Measurements from ENCODE around the gene RASA3. TPM values are rescaled to one million over a fixed set of nuclear protein-coding genes. Genes with fewer than 3 reads are reported as not detected.

Gene RASA3
- total and polyA plus RNA-seq, 10 of the 15 experiments (the other 5 are each of a cell fraction or from before 2014, with no cell fraction given): 0.79 to 33.9 (median 17.6) TPM

GRCh38 chr13:114089751-114090400 is 42.5 kb downstream of the RASA3 start:
- Histone ChIP-seq H3K4me2 (ENCODE audit: control insufficient read depth, insufficient read depth) (no peak overlapping the region), H3K9me3 (replicated peaks; ENCODE audit: control insufficient read depth, insufficient read depth, low read length) (peaks cover 8% of the 10 kb centered on the region; the same call in 2 of the 3 replicates), H3K36me3 (ENCODE audit: control insufficient read depth in 2 of 2, insufficient read depth in 2 of 2, low read length in 1 of 2) (no peaks in the 10 kb centered on the region), H3K79me2 (ENCODE audit: control insufficient read depth, insufficient read depth, low read length) (no peaks in the 10 kb centered on the region; the same call in 1 of the 2 replicates), H3K27me3 (replicated peaks in 1 of 2; ENCODE audit: control insufficient read depth in 2 of 2, insufficient read depth in 2 of 2, low read length in 1 of 2) (no peaks in the 10 kb centered on the region), H3K4me3 (no peak overlapping the region), H4K20me1 (ENCODE audit: control insufficient read depth, insufficient read depth) (no peaks in the 10 kb centered on the region), H2AFZ (ENCODE audit: control insufficient read depth, low read depth, low read length) (no peak overlapping the region), H3K9ac (ENCODE audit: control insufficient read depth, insufficient read depth, low read length) (no peak overlapping the region), H3K4me1 (ENCODE audit: control insufficient read depth, insufficient read depth, low read length) (no peaks in the 10 kb centered on the region), H3K27ac (ENCODE audit: control insufficient read depth, insufficient read depth) (no peak overlapping the region)
- DNase-seq (ENCODE audit: low read depth, low spot score) (no peak), FAIRE-seq (no peak), ATAC-seq (no peak)
- in situ Hi-C loops (cut with MboI): no loop called here
- WGBS (ENCODE audit: insufficient coverage, insufficient replicate concordance, low lambda C conversion rate, missing lambda C conversion rate): 92% methylated on average over 24 of the region's 25 CpGs
- ChIA-PET RAD21 (ENCODE audit: unreplicated experiment) (no interaction called here), CTCF (no interaction called here), SMC1A (ENCODE audit: uncharacterized antibody, unreplicated experiment) (no interaction called here), POLR2A (no interaction called here)
- intact Hi-C loops (cut with micrococcal nuclease; ENCODE audit: unreplicated experiment): no loop called here
- BruUV-seq (replicated peaks): no TSS peak
- no peak for TF ChIP-seq ZSCAN29 (IDR thresholded peaks at IDR 0.05)
- no peak for TF ChIP-seq RAD21 (IDR thresholded peaks at IDR 0.05; ENCODE audit: insufficient read depth, low read depth, low read length)
- no peak for TF ChIP-seq REST (IDR thresholded peaks at IDR 0.05; ENCODE audit: low read depth, low read length)
- TF ChIP-seq ZNF217 (IDR thresholded peaks at IDR 0.05): no peak
- no peak for TF ChIP-seq TCF3 (IDR thresholded peaks at IDR 0.05; ENCODE audit: borderline replicate concordance, insufficient read depth, low read depth, low read length)
- TF ChIP-seq ASH2L (IDR thresholded peaks at IDR 0.05; ENCODE audit: borderline replicate concordance, low read depth): no peak
- no peak for TF ChIP-seq ELK1 (IDR thresholded peaks at IDR 0.05; ENCODE audit: low read depth, low read length)
- no peak for TF ChIP-seq ZNF687 (IDR thresholded peaks at IDR 0.05)
- TF ChIP-seq, protein P1, sequence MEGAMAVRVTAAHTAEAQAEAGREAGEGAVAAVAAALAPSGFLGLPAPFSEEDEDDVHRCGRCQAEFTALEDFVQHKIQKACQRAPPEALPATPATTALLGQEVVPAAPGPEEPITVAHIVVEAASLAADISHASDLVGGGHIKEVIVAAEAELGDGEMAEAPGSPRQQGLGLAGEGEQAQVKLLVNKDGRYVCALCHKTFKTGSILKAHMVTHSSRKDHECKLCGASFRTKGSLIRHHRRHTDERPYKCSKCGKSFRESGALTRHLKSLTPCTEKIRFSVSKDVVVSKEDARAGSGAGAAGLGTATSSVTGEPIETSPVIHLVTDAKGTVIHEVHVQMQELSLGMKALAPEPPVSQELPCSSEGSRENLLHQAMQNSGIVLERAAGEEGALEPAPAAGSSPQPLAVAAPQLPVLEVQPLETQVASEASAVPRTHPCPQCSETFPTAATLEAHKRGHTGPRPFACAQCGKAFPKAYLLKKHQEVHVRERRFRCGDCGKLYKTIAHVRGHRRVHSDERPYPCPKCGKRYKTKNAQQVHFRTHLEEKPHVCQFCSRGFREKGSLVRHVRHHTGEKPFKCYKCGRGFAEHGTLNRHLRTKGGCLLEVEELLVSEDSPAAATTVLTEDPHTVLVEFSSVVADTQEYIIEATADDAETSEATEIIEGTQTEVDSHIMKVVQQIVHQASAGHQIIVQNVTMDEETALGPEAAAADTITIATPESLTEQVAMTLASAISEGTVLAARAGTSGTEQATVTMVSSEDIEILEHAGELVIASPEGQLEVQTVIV (IDR thresholded peaks at IDR 0.05; ENCODE audit: borderline replicate concordance, partially characterized antibody): no peak
- no peak for TF ChIP-seq LARP7 (IDR thresholded peaks at IDR 0.05)
- no peak for TF ChIP-seq FOXK2 (IDR thresholded peaks at IDR 0.05)
- TF ChIP-seq SRF (IDR thresholded peaks at IDR 0.05; ENCODE audit: low read depth in 2 of 2, low read length in 2 of 2): no peak
- no peak for TF ChIP-seq RUNX3 (IDR thresholded peaks at IDR 0.05; ENCODE audit: low read length)

Measured in GM12878 (cell line).